Measurements from ENCODE around the gene NCAM1.

NCAM1 gene

DNA sequence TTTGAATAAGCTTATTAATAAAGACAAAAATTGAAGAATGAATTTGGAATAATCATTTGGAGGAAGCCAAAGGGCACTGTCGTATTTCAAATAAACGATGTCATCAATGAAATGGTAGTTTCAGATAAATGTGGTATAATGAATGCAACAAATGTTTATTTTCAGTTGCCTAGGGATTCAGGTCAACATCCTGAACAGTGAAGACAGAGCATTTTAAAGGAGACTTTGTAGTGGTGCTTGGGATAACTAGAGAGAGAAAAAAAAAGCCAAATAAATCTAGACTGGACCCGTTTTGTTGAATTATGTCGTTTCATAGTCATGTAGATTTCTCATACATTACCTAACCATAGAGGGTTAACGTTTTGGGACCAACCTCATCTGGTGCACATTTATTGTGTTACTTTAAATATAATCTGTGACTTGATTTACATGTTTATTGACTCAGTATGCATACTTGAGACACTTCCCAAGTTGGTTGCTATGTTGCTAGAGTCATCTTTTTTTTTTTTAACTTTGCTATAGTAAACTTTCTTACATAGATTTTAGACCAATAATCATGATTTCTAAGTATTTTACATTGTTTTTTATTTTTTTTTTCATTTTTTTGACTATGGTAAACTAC lies 111.1 kb downstream of the NCAM1 start:
- Histone ChIP-seq H3K9me3 (ENCODE audit: low read length) (no peaks in the 10 kb centered on the region), H3K36me3 (ENCODE audit: insufficient read depth, low read length) (no peaks in the 10 kb centered on the region), H3K27me3 (ENCODE audit: control insufficient read depth in 1 of 2, insufficient read depth in 2 of 2, low read length in 2 of 2) (no peaks in the 10 kb centered on the region), H3K9ac (ENCODE audit: low read length) (no peak overlapping the region), H3K27ac (ENCODE audit: low read depth, low read length) (no peak overlapping the region), H3K4me3 (ENCODE audit: low read depth in 1 of 2, low read length in 2 of 2) (no peak overlapping the region), H3K4me1 (ENCODE audit: insufficient read depth, low read length) (peaks cover 11% of the 10 kb centered on the region)

DNA sequence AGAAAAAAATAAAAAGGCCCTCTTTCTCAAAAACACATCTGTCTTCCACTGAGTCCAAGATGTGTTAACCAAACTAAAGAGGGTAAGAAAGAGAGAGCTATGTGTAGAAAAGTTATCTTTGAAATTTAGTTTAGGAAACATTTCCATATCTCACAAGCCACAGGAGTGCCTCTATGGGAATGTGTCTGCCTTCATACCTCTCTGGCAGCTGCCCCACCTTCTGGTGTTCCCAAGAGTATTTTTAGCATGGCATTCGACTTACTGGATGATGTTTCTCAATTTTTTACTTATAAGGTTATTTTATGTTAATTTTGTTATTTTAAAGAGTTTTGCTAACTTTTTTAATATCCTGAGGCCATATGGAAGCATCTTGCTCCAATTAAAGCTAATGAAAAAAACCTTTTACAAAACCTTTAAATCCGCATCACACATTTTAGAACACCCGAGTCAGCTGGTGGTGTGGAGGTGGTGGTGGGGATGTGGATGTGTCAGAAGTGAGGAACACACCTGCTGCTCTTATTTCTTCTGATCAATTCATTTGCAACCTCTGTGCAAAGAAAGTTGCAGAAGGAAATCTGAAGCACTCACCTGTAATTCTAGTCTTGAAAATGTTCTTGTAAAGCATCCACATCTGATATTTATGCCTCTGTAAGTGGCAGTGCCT lies 112.2 kb downstream of the NCAM1 start:
- no peaks in the 10 kb centered on the region for H3K27me3 ChIP-seq (ENCODE audit: control insufficient read depth in 1 of 2, insufficient read depth in 2 of 2, low read length in 2 of 2)
- no peak overlapping the region for H3K27ac ChIP-seq (ENCODE audit: low read depth, low read length)
- H3K9ac ChIP-seq (ENCODE audit: low read length) = no peak overlapping the region
- no peaks in the 10 kb centered on the region for H3K36me3 ChIP-seq (ENCODE audit: insufficient read depth, low read length)
- peaks cover 11% of the 10 kb centered on the region for H3K4me1 ChIP-seq (ENCODE audit: insufficient read depth, low read length)
- no peak overlapping the region for H3K4me3 ChIP-seq (ENCODE audit: low read depth in 1 of 2, low read length in 2 of 2)
- H3K9me3 ChIP-seq (ENCODE audit: low read length) = no peaks in the 10 kb centered on the region

DNA sequence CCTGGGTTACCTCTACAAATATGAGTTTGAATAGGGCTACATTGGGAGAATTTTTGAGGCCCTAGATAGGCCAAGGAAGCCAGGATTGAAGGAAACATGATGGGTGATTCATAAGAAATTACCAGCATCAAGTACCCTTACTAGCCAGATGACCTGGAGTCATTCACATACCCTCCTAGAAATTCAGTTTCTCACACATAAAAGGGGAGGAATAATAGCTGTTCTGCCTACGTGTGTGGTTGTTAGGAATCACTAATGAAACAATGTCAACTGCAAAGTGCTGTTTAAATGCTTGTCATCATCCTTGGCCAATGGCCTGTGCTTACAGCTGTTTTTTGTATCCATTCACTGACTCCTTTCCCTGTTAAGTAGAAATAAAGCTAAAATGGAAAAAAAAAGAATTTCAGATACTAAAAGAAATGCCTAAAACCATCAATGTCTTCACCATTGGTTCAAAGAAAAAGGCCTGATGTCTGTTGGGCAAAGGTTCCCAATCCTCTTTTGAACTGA lies 114.4 kb downstream of the NCAM1 start:
- H3K9ac ChIP-seq (ENCODE audit: low read length) = no peak overlapping the region
- no peak overlapping the region for H3K4me3 ChIP-seq (ENCODE audit: low read depth in 1 of 2, low read length in 2 of 2)
- H3K4me1 ChIP-seq (ENCODE audit: insufficient read depth, low read length) = peaks cover 11% of the 10 kb centered on the region
- no peaks in the 10 kb centered on the region for H3K36me3 ChIP-seq (ENCODE audit: insufficient read depth, low read length)
- H3K9me3 ChIP-seq (ENCODE audit: low read length) = no peaks in the 10 kb centered on the region
- no peaks in the 10 kb centered on the region for H3K27me3 ChIP-seq (ENCODE audit: control insufficient read depth in 1 of 2, insufficient read depth in 2 of 2, low read length in 2 of 2)
- H3K27ac ChIP-seq (ENCODE audit: low read depth, low read length) = no peak overlapping the region

DNA sequence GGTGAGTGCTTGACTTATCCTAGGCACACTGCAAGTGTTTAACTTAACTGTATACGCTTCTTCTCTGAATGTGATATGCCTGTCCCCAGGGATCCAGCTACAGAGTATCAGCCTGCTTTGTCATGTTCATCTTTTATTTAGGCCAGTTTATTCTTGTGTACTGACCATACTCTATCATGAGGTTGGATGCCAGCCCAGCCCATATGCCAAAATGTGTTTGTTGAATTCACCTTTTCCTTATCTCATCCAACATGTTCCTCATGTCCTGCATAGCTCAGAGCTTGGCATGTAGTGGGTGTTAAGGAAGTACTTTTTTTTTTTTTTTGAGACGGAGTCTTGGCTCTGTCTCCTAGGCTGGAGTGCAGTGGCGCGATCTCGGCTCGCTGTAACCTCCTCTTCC lies 116.2 kb downstream of the NCAM1 start:
- Histone ChIP-seq H3K4me1 (ENCODE audit: insufficient read depth, low read length) (peaks cover 11% of the 10 kb centered on the region), H3K36me3 (ENCODE audit: insufficient read depth, low read length) (no peaks in the 10 kb centered on the region), H3K4me3 (ENCODE audit: low read depth in 1 of 2, low read length in 2 of 2) (no peak overlapping the region), H3K9ac (ENCODE audit: low read length) (no peak overlapping the region), H3K27ac (ENCODE audit: low read depth, low read length) (no peak overlapping the region), H3K27me3 (ENCODE audit: control insufficient read depth in 1 of 2, insufficient read depth in 2 of 2, low read length in 2 of 2) (no peaks in the 10 kb centered on the region), H3K9me3 (ENCODE audit: low read length) (no peaks in the 10 kb centered on the region)

DNA sequence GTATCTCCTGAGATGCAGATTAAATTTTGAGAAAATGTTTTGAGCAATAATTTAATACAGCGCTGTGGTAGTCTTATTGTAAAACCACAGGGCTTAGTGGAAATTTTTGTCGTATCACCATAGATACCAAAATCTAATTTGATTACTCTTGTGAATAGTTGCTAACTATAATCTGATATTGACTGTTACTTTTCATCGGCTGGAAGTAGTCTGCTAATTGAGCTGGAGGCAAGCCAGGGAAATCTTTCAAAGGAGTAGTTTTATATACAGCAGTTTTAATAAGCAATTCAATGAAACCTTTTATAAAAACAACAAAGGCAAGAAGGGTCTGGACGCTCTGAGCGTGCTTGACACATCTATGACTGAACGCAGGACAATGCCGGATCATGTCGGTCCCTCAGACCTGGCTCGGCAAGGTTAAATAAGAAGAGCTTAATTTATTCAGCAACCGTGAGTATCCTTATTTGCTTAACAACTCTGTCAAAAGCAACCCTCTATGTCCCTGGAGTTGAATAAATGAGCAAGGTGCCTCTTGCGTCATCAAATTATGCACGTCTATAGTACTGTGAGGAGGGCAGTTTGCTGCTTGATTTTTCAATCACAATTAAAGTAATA lies 121.2 kb downstream of the NCAM1 start:
- Histone ChIP-seq H3K9me3 (ENCODE audit: low read length) (no peaks in the 10 kb centered on the region), H3K27ac (ENCODE audit: low read depth, low read length) (no peak overlapping the region), H3K4me1 (ENCODE audit: insufficient read depth, low read length) (no peaks in the 10 kb centered on the region), H3K4me3 (ENCODE audit: low read depth in 1 of 2, low read length in 2 of 2) (no peak overlapping the region), H3K27me3 (ENCODE audit: control insufficient read depth in 1 of 2, insufficient read depth in 2 of 2, low read length in 2 of 2) (no peaks in the 10 kb centered on the region), H3K36me3 (ENCODE audit: insufficient read depth, low read length) (no peaks in the 10 kb centered on the region), H3K9ac (ENCODE audit: low read length) (no peak overlapping the region)

DNA sequence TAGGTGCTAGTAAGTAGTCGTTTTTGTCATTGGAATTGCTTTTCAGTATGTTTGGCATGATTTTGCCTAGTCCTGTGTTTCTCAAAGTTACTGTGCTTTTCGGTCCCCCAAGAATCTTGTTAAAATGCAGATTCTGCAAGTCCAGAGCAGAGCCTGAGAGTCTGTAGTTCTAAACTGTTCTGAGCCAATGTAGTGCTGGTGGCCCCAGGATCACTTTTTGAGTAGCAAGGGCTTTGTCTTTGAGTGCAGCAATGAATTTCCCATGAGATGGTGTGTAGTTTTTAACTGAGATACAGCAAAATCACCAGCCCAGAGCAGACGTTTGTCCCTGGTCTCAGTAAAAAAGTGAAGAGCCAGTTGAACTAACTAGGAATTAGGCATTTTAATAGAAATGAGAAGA lies 122.4 kb downstream of the NCAM1 start:
- Histone ChIP-seq H3K9me3 (ENCODE audit: low read length) (no peaks in the 10 kb centered on the region), H3K27ac (ENCODE audit: low read depth, low read length) (no peak overlapping the region), H3K27me3 (ENCODE audit: control insufficient read depth in 1 of 2, insufficient read depth in 2 of 2, low read length in 2 of 2) (no peaks in the 10 kb centered on the region), H3K4me1 (ENCODE audit: insufficient read depth, low read length) (no peaks in the 10 kb centered on the region), H3K36me3 (ENCODE audit: insufficient read depth, low read length) (no peaks in the 10 kb centered on the region), H3K4me3 (ENCODE audit: low read depth in 1 of 2, low read length in 2 of 2) (no peak overlapping the region), H3K9ac (ENCODE audit: low read length) (no peak overlapping the region)

DNA sequence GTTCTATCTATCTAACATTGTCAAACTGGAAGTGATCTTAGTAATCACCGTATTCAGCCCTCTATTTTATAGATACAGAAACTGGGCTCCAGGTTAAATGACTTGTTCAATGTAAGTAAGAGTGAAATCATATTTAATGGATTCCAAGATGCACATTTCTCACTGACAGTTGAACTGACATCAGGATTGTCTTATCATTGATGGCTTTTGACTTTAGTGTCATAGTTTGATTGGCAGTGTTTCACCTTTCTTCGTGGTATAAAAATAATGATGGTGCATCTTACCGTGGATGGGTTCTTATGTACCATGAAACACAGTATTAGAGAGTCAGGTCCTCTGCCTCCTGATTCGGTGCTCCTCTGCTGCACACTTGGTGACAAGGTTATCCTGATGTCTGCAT lies 123.1 kb downstream of the NCAM1 start:
- H3K9ac ChIP-seq (ENCODE audit: low read length) = no peak overlapping the region
- no peak overlapping the region for H3K4me3 ChIP-seq (ENCODE audit: low read depth in 1 of 2, low read length in 2 of 2)
- H3K27ac ChIP-seq (ENCODE audit: low read depth, low read length) = no peak overlapping the region
- no peaks in the 10 kb centered on the region for H3K9me3 ChIP-seq (ENCODE audit: low read length)
- no peaks in the 10 kb centered on the region for H3K27me3 ChIP-seq (ENCODE audit: control insufficient read depth in 1 of 2, insufficient read depth in 2 of 2, low read length in 2 of 2)
- no peaks in the 10 kb centered on the region for H3K36me3 ChIP-seq (ENCODE audit: insufficient read depth, low read length)
- H3K4me1 ChIP-seq (ENCODE audit: insufficient read depth, low read length) = no peaks in the 10 kb centered on the region

DNA sequence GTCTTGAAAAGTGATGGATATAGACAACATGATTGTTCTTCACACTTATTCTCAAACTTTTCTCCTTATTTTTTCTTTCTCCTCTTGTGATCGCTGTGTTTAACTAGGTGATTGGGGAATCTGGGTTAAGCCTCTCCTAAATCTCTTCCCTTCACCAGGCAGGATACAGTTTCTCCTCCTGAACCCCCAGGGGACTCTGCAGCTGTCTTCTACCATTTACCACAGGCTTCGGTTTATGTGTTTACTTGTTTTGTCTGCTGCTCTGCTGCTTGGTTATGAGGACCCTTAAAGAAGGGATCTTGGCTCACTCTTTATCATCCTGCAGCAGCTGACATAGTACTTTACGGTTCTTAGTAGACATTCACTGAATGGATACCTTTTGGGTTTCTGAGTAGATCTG lies 124.2 kb downstream of the NCAM1 start:
- no peaks in the 10 kb centered on the region for H3K4me1 ChIP-seq (ENCODE audit: insufficient read depth, low read length)

DNA sequence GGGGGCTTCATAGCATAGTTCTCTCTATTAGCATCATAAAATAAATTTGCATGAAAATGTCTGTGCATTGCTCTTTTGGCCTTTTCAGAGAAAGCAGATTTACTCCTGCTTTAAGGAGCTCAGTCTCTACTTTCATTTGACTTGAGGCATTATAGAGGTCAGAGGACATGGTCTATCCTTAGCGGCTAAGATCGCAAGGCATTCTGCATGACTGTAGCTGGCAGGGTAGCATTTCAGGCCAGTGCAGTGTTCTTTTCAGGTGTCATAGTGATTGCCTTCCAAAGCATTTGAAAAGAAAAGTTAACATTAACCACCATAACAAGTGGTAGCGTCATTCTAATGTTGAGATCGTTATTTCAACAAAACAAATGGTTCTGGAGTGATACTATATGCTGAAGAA lies 126.5 kb downstream of the NCAM1 start:
- no peaks in the 10 kb centered on the region for H3K27me3 ChIP-seq (ENCODE audit: control insufficient read depth in 1 of 2, insufficient read depth in 2 of 2, low read length in 2 of 2)
- no peak overlapping the region for H3K9ac ChIP-seq (ENCODE audit: low read length)
- no peak overlapping the region for H3K4me3 ChIP-seq (ENCODE audit: low read depth in 1 of 2, low read length in 2 of 2)
- H3K36me3 ChIP-seq (ENCODE audit: insufficient read depth, low read length) = no peaks in the 10 kb centered on the region
- H3K9me3 ChIP-seq (ENCODE audit: low read length) = no peaks in the 10 kb centered on the region
- no peak overlapping the region for H3K27ac ChIP-seq (ENCODE audit: low read depth, low read length)
- H3K4me1 ChIP-seq (ENCODE audit: insufficient read depth, low read length) = peaks cover 6% of the 10 kb centered on the region

More for the DNA sequence above, 124.2 kb downstream of the NCAM1 start:
- no peak overlapping the region for H3K27ac ChIP-seq (ENCODE audit: low read depth, low read length)
- no peak overlapping the region for H3K9ac ChIP-seq (ENCODE audit: low read length)
- no peak overlapping the region for H3K4me3 ChIP-seq (ENCODE audit: low read depth in 1 of 2, low read length in 2 of 2)
- no peaks in the 10 kb centered on the region for H3K9me3 ChIP-seq (ENCODE audit: low read length)
- no peaks in the 10 kb centered on the region for H3K27me3 ChIP-seq (ENCODE audit: control insufficient read depth in 1 of 2, insufficient read depth in 2 of 2, low read length in 2 of 2)
- no peaks in the 10 kb centered on the region for H3K36me3 ChIP-seq (ENCODE audit: insufficient read depth, low read length)

DNA sequence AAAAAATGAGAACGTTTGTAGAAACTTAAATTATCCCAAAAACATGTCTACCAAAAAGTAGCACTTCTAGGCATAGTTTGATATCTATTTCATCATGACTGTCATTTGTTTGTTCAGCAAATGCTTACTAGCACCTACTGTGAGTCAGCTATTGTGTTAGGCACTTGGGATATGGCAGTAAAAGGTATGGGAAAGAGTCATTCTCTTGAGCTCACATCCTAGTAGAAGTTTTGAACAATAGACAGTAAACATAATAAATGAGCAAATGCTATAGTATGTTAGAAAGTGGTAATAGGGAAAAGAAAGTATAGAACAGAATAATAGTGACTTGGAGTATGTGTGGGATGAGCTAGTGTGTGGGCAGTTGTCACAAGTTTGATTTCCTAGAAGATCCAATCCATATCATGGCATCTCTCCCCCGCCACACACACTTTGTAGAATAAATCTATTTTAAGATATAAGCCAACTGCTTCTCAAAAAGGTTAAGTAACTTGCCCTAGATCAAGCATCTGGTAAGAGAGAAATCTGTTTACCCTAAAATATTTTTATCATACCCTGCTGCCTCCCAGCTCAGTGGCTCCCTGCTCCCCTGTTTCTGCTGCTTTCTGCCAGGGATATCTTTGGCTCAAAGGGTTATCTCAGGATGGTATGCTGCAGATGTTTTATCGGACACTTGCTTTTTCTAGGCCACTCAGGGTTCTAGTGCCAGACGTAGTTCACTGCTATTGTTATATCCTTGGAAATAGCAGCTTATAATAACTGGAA lies 129.7 kb downstream of the NCAM1 start:
- Histone ChIP-seq H3K27me3 (ENCODE audit: control insufficient read depth in 1 of 2, insufficient read depth in 2 of 2, low read length in 2 of 2) (no peaks in the 10 kb centered on the region), H3K4me3 (ENCODE audit: low read depth in 1 of 2, low read length in 2 of 2) (no peak overlapping the region), H3K9me3 (ENCODE audit: low read length) (no peaks in the 10 kb centered on the region), H3K4me1 (ENCODE audit: insufficient read depth, low read length) (peaks cover 6% of the 10 kb centered on the region), H3K9ac (ENCODE audit: low read length) (no peak overlapping the region), H3K27ac (ENCODE audit: low read depth, low read length) (no peak overlapping the region), H3K36me3 (ENCODE audit: insufficient read depth, low read length) (no peaks in the 10 kb centered on the region)

DNA sequence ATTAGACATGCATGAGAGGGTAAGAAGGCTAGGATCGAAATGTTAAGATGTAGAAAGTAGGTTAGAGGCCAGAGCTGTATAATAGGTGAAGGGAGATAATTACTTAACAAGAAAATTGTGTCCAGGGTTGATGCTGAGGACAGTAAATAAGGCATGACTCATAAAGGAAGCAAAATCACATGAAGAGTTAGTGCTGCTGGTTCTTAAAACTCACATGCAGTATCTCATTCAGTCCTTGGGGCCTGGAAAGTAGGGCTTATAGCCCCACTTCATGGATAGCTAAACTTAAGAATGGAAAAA lies 130.2 kb downstream of the NCAM1 start:
- Histone ChIP-seq H3K27me3 (ENCODE audit: control insufficient read depth in 1 of 2, insufficient read depth in 2 of 2, low read length in 2 of 2) (no peaks in the 10 kb centered on the region), H3K9ac (ENCODE audit: low read length) (no peak overlapping the region), H3K4me1 (ENCODE audit: insufficient read depth, low read length) (peaks cover 6% of the 10 kb centered on the region), H3K4me3 (ENCODE audit: low read depth in 1 of 2, low read length in 2 of 2) (no peak overlapping the region), H3K9me3 (ENCODE audit: low read length) (no peaks in the 10 kb centered on the region), H3K27ac (ENCODE audit: low read depth, low read length) (no peak overlapping the region), H3K36me3 (ENCODE audit: insufficient read depth, low read length) (no peaks in the 10 kb centered on the region)

All from muscle layer of colon (tissue), 2 donors.